IPS DF 4.7 (cell line): ENCODE measurements around the gene INSIG1.

ENCODE experiments used
- DNase-seq: peaks from one replicate; pipeline ENCODE4 v3.0.0-alpha.2; 2013; ENCODE audit warnings: low spot score; ENCODE audit errors: extremely low read depth

The INSIG1 gene

GRCh38 chr7:155297517-155298287 is at the start of gene INSIG1:
INSIG1 (plus strand) TSS chr7:155297878; CDS start chr7:155298286, 408 bp downstream.
- no peak for DNase-seq

- DNase-seq, result no peak
These were observed 49.3 kb upstream of the INSIG1 start for GRCh38 chr7:155248366-155248756.

GRCh38 chr7:155251831-155252230 is 45.8 kb upstream of the INSIG1 start:
- DNase-seq, result no peak

DNA sequence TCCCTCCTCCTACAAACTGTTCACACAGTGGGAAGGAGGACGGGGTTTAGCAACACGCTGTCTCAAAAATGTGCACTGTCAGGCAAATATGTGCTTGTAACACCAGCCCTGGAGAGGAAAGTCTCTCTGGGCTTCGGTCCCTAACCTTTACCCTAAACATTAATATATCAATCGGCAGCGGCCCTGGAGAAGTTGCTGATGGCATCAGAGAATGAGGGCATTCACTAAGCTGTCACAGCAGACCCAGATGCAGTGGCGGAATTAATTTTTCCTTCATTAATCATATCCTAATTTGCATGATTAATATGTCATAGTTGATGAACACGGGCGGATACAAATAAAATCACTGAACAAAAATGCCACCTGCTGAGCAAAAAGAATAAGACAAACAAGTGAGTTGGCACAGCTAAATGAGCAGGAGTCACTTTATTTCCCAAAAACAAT is 45.2 kb upstream of the INSIG1 start:
- DNase-seq, result no peak

DNA sequence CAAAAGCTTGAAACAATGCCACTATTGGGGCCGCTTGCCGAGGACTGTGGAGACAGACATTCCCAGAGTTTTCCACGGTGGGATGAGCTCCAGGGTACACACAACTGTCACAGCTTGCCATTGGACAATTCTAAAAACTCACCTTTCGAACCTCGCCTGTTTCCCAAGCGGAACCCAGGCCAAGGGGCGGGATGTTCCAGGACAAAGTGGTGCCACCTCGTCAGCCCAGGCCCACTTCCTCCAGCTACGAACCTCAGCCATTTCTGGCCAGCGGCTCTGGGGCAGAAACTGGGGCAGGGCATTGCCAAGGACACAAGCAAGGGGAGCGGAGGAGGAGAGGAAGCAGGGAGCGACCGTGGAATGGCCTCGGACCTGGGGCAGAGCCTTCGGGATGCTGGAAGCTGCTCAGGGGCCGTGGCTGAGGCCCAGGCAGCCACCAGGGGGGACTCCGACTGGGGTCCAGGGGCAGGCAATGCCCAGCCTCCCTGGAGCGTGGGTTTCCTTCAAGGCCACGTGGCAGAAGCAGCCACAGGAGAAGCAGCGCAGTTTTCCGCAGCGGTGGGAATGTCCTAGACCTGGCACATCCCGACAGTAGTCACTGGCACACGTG is 44.7 kb upstream of the INSIG1 start:
- DNase-seq, result no peak

GRCh38 chr7:155254018-155254417 is 43.7 kb upstream of the INSIG1 start:
- no peak for DNase-seq

DNA sequence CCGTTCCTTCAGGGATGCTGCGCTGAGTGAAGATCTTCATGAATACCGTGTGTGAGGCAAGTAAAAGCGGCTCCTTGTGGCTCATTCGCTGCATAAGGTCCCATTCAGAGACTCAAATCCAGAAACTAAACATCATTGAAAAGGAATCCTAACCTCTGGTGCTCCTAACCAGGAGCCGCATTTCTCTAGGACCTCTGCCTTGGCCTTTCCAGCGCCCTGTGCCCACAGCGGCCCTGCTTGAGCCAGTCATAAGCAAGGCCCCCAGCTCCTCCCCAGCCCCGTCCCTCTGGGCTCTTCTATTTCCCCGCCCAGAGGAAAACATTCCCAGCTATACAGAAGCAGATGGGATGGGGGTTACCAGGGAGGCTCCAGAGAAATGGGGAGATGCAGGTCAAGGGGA is 42.6 kb upstream of the INSIG1 start:
- no peak for DNase-seq

DNA sequence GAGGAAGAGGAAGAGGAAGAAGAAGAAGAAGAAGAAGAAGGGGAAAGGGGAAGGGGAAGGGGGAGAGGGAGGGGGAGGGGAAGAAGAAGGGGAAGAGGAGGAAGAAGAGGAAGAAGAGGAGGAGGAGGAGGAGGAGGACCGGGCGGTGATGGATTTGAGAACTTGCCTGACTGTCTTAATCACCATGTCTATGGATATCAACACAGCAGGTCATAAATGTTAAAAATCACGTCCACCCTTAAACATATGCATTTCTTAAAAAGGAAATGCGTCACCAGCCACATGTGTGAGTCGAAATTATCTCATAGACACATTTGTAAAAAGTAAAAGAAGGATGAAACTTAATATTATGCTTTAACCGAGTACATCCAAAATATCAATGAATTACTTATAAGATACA is 42.1 kb upstream of the INSIG1 start:
- no peak for DNase-seq

- no peak for DNase-seq
These were observed 41.5 kb upstream of the INSIG1 start for GRCh38 chr7:155256081-155256760.

GRCh38 chr7:155256761-155257481 is 40.8 kb upstream of the INSIG1 start:
- DNase-seq, result no peak

DNA sequence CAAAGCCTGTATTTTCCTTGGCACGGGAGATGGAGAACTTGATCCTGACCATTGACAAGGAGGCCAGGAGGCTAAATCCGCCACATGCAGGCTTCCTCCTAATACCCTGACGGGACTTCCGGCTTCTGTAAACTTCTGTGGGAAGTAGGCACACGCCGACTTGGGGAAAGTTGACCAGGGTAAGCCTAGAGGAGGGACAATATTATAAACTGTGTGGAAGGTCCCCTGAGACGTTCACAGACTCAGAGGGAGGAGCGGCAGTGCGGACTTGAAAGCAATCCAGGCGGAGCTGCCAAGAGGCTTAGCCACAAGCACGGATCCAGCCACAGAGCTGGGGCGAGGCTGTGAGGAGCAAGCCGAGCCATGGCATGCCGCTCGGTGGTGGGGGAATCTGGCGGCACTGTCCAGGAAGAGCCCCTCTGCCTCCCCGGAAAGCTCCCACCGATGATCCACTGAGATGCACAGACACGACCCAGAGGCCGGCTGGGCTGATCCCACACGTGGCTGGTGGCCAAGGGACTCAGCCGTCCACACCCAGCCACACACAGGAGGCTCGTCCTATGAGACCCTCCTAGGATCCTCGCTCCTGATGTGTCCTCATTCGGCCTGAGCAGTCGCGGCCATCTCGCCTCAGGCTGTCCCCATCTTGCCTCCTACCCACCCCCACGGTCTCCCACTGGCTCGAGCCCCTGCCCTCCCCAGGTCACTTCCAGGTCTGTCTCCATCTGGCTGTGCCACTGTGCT is 40.0 kb upstream of the INSIG1 start:
- DNase-seq, result no peak

DNA sequence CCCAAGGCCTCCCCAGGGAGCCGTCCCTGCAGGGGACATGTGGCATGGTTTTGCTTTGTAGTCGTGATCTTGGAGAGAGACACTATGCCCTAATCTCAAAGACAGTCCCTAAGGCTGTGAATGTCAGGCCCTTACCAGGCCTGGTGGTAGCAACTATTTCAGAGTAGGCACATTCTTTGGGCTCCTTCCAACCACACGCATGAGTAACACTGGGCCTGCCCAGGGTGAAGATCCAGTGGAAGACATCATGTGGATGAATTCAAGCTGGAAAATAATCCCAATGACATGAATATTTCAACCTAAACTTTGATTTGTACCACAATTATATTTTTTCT is 39.5 kb upstream of the INSIG1 start:
- DNase-seq, result no peak

GRCh38 chr7:155259866-155260497 is 37.7 kb upstream of the INSIG1 start:
- DNase-seq, result no peak

DNA sequence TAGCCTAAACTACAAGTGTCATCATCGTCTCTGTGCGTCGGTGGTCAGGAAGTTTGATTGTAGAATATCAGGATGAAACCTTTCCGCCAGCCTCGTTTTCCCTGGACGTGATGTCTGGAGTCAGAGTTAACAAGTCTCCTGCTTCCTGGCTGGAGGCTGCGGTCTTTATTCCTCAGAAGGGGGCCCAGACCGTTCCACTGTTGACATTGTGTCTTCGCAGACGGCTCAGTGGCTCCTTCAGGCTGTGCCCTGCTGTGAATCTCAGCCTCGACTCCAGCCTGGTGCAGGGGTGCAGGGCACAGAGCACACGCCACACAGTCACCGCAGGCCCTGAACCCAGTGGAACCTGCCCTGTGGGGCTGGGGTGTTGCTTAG is 37.2 kb upstream of the INSIG1 start:
- DNase-seq, result no peak

DNA sequence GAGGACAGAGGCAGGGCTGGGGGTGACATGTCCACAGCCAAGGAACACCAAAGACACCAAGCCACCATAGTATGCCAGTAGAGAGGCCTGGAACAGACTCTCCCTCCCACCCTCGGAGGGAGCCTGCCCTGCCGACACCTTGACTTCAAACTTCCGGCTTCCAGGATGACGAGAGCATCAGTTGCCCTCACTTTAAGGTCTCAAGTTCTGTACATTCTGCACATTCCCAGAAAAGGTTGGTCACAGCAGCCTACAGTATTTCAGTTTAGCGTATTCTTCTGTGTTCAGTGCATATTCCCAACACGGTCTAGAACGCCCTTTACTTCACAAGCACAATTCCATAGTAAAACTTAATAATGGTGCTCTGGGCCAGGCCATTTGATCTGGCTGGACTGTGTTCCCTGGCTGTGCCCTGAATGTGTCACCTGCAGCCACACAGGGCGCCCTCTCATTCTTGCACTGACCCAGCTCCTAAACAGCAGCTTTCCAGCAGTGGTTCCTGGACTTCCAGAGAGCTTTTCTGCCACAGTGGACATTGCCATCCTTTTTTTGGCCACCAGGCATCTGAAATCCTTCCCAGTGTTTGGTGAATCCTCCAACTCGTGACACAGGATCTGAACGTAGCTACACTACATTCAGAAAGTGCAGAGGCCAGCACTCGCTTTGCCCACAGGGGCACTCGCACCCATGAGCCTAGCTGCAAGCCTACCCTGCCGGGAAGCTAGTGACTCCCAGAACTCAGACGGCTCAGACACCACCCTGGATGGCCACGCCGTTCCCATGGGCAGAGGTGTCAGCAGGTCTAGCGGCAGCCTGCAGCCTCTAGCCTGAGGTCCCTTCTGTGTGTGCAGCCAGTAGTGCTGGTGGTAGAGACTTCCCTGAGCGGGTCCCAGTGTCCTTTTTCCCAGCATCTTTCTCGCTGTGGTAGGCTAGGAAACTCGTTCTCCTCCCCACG is 36.4 kb upstream of the INSIG1 start:
- DNase-seq, result no peak

DNA sequence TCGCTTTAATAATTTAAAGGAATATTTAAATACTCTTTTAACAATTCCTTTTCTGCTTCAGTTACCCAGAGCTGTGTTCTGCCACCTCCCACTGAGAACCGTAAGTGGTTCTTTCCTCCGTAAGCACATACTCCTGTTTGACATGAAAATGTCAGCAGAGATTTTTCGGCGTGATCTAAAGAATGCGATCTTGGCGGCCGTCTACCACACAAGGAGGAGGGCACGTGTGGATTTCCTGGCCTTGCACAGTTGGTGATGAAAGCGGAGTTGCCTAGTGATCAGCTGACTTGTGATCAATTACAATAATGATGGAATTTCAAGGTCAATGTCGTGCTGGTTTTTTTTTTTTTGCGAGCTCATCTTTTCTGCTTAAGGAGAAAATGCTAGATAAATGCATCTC is 35.6 kb upstream of the INSIG1 start:
- no peak for DNase-seq

DNA sequence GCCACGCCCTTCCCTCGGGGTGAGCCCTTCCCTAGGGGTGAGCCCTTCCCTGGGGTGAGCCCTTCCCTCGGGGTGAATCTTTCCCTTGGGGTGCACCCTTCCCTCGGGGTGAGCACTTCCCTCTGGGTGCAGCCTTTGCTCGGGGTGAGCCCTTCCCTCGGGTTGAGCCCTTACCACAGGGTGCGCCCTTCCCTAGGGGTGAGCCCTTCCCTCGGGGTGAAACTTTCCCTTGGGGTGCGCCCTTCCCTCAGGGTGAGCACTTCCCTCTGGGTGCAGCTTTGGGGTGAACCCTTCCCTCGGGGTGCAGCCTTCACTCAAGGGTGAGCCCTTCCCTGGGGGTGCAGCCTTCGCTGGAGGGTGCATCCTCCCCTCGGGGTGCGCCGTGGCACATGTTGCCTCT is 34.6 kb upstream of the INSIG1 start:
- no peak for DNase-seq

GRCh38 chr7:155263581-155264143 is 34.0 kb upstream of the INSIG1 start:
- DNase-seq, result no peak

DNA sequence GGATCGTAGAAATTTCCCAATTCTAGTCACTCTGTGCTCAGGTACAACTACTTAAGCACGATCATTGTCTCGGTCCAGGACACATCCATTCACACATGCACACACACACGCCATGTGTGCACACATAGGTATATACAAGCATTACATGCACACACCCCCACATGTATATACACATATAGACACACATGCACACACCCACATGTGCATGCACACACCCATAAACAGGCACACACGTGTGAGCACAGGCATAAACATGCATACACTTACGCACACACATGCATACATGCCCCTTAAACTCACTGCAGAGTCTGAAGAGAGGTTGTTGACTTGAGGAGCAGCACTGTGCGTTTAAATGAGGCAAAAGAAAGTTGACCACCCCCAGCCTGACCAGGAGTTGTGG is 32.5 kb upstream of the INSIG1 start:
- no peak for DNase-seq
